ENCODE measurements around the gene SLC12A4. TPM values are rescaled to one million over a fixed set of nuclear protein-coding genes. Genes with fewer than 3 reads are reported as not detected.

SLC12A4 gene
- total and polyA plus RNA-seq, 2 experiments from 2014 or later = 19.9 to 53.0 TPM

DNA sequence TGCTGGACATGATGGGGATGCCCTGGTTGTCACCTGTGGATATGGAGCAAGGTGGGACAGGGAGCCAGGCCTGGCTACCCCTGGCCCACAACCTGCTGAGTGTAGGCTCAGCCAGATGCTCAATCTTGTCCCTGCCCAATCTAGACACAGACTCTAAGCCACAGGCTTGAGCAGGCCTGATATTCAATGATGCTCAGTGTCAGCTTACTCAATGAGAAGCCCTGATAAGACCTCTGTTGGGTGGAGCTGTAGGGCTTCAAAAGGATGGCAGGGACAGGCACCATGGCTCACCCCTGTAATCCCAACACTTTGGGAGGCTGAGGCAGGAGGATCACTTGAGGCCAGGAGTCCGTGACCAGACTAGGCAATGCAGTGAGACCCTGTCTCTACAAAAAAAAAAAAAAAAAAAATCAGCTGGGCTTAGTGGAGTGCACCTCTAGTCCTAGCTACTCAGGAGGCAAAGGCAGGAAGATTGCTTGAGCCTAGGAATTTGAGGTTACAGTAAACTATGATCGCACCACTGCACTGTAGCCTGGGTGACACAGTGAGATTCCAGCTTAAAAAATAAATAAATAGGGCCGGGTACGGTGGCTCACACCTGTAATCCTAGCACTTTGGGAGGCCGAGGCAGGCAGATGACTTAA lies 27.9 kb downstream of the SLC12A4 start:
- DNase-seq (ENCODE audit: low spot score) (no peak), ATAC-seq (no peak)
- no peak overlapping the region for H3K4me2 ChIP-seq

DNA sequence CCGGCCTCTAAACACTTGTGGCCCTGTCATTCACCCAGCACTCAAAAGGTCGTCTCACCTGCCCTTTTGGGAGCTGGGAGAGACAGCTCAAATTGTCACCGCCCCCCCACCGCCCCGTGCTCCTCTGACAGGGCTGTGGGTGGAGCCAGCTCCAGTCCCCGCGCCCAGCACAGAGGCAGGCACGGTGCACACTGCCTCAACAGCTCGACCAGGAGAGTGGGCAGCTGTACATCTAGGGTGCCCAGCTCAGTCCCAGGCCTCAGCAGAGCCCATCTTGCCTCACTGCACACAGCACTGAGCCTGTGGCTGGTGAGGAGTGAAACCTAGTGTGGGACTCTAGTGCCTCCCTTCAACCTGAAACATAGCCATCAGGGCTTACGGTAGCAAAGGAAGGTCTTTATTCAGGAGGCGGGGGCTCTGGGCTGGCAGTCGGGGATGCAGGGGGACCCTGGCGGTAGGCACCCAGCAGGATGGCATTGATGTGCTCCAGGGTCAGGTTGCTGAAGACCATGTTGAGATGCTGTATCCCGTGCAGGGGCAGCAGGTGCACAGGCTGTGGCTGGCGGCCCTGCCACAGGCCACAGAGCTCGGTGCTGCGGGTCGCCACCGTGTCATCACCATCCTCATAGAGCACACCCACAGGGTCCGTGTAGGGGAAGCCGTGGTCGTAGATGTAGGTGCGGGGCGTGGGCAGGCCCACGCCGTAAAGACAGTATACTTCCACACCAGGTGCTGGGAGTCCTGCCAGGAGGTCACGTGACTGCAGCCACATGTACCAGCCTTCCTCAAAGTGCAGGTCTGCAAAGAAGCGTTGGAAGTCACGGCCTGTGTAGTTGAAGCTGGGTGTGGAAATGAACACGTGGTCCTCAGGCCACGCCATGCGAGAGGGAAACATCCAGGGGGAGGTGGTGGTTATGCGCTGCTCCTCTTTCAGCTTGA lies 28.7 kb downstream of the SLC12A4 start:
- Histone ChIP-seq H3K4me1 (ENCODE audit: insufficient read depth) (no peaks in the 10 kb centered on the region), H3K27me3 (ENCODE audit: insufficient read depth) (no peaks in the 10 kb centered on the region), H3K27ac (ENCODE audit: low read depth) (no peak overlapping the region), H3K36me3 (ENCODE audit: insufficient read depth) (peaks cover 3% of the 10 kb centered on the region; the same call in 1 of the 2 replicates), H4K20me1 (replicated peaks; ENCODE audit: insufficient read depth) (peaks cover 14% of the 10 kb centered on the region), H3K9me2 (ENCODE audit: insufficient read depth) (no peaks in the 10 kb centered on the region), H3F3A (replicated peaks; ENCODE audit: low read depth) (peaks cover 20% of the 10 kb centered on the region), H3K4me3 (no peak overlapping the region), H2AFZ (no peak overlapping the region), H3K79me2 (replicated peaks; ENCODE audit: insufficient read depth) (no peaks in the 10 kb centered on the region; the same call in 1 of the 2 replicates), H3K4me2 (no peak overlapping the region)
- H3K4me3 Mint-ChIP-seq = no peak overlapping the region
- peaks cover 13% of the 10 kb centered on the region; the same call in 2 of the 3 replicates for H3K36me3 Mint-ChIP-seq (ENCODE audit: low read depth)
- 0 out of 3 replicates have a peak, but pooled peaks cover 3% of the 10 kb centered on the region for H3K9me3 Mint-ChIP-seq
- TF ChIP-seq, protein P1, sequence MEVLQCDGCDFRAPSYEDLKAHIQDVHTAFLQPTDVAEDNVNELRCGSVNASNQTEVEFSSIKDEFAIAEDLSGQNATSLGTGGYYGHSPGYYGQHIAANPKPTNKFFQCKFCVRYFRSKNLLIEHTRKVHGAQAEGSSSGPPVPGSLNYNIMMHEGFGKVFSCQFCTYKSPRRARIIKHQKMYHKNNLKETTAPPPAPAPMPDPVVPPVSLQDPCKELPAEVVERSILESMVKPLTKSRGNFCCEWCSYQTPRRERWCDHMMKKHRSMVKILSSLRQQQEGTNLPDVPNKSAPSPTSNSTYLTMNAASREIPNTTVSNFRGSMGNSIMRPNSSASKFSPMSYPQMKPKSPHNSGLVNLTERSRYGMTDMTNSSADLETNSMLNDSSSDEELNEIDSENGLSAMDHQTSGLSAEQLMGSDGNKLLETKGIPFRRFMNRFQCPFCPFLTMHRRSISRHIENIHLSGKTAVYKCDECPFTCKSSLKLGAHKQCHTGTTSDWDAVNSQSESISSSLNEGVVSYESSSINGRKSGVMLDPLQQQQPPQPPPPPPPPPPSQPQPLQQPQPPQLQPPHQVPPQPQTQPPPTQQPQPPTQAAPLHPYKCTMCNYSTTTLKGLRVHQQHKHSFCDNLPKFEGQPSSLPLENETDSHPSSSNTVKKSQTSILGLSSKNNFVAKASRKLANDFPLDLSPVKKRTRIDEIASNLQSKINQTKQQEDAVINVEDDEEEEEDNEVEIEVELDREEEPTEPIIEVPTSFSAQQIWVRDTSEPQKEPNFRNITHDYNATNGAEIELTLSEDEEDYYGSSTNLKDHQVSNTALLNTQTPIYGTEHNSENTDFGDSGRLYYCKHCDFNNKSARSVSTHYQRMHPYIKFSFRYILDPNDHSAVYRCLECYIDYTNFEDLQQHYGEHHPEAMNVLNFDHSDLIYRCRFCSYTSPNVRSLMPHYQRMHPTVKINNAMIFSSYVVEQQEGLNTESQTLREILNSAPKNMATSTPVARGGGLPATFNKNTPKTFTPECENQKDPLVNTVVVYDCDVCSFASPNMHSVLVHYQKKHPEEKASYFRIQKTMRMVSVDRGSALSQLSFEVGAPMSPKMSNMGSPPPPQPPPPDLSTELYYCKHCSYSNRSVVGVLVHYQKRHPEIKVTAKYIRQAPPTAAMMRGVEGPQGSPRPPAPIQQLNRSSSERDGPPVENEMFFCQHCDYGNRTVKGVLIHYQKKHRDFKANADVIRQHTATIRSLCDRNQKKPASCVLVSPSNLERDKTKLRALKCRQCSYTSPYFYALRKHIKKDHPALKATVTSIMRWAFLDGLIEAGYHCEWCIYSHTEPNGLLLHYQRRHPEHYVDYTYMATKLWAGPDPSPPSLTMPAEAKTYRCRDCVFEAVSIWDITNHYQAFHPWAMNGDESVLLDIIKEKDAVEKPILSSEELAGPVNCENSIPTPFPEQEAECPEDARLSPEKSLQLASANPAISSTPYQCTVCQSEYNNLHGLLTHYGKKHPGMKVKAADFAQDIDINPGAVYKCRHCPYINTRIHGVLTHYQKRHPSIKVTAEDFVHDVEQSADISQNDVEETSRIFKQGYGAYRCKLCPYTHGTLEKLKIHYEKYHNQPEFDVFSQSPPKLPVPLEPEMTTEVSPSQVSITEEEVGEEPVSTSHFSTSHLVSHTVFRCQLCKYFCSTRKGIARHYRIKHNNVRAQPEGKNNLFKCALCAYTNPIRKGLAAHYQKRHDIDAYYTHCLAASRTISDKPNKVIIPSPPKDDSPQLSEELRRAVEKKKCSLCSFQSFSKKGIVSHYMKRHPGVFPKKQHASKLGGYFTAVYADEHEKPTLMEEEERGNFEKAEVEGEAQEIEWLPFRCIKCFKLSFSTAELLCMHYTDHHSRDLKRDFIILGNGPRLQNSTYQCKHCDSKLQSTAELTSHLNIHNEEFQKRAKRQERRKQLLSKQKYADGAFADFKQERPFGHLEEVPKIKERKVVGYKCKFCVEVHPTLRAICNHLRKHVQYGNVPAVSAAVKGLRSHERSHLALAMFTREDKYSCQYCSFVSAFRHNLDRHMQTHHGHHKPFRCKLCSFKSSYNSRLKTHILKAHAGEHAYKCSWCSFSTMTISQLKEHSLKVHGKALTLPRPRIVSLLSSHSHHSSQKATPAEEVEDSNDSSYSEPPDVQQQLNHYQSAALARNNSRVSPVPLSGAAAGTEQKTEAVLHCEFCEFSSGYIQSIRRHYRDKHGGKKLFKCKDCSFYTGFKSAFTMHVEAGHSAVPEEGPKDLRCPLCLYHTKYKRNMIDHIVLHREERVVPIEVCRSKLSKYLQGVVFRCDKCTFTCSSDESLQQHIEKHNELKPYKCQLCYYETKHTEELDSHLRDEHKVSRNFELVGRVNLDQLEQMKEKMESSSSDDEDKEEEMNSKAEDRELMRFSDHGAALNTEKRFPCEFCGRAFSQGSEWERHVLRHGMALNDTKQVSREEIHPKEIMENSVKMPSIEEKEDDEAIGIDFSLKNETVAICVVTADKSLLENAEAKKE (CRISPR knock-in tag; IDR thresholded peaks at IDR 0.05) = no peak
- TF ChIP-seq POLR2AphosphoS5 (IDR thresholded peaks at IDR 0.05; ENCODE audit: low read depth) (peak; percentile 44; the same call in 1 of the 2 replicates), ZNF114 (CRISPR knock-in tag; IDR thresholded peaks at IDR 0.05) (no peak)
- TF ChIP-seq, protein P2, sequence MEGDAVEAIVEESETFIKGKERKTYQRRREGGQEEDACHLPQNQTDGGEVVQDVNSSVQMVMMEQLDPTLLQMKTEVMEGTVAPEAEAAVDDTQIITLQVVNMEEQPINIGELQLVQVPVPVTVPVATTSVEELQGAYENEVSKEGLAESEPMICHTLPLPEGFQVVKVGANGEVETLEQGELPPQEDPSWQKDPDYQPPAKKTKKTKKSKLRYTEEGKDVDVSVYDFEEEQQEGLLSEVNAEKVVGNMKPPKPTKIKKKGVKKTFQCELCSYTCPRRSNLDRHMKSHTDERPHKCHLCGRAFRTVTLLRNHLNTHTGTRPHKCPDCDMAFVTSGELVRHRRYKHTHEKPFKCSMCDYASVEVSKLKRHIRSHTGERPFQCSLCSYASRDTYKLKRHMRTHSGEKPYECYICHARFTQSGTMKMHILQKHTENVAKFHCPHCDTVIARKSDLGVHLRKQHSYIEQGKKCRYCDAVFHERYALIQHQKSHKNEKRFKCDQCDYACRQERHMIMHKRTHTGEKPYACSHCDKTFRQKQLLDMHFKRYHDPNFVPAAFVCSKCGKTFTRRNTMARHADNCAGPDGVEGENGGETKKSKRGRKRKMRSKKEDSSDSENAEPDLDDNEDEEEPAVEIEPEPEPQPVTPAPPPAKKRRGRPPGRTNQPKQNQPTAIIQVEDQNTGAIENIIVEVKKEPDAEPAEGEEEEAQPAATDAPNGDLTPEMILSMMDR (conservative IDR thresholded peaks at IDR 0.05; ENCODE audit: low read depth in 2 of 2) = no peak
- no peak overlapping the region for H3K27ac Mint-ChIP-seq
- H3K4me1 Mint-ChIP-seq = peaks cover 16% of the 10 kb centered on the region
- DNase-seq (ENCODE audit: low spot score) = no peak
- peaks cover 27% of the 10 kb centered on the region for H3K27me3 Mint-ChIP-seq (ENCODE audit: insufficient read depth, low read depth, poor library complexity)
- no peak for ATAC-seq

More for the DNA sequence above, 27.9 kb downstream of the SLC12A4 start:
- Histone ChIP-seq H3K4me3 (no peak overlapping the region), H3K79me2 (replicated peaks; ENCODE audit: insufficient read depth) (no peaks in the 10 kb centered on the region; the same call in 1 of the 2 replicates), H3K4me1 (ENCODE audit: insufficient read depth) (no peaks in the 10 kb centered on the region), H3F3A (replicated peaks; ENCODE audit: low read depth) (peaks cover 14% of the 10 kb centered on the region), H3K27ac (ENCODE audit: low read depth) (no peak overlapping the region), H3K9me2 (ENCODE audit: insufficient read depth) (no peaks in the 10 kb centered on the region), H2AFZ (no peak overlapping the region), H3K27me3 (ENCODE audit: insufficient read depth) (no peaks in the 10 kb centered on the region), H3K36me3 (ENCODE audit: insufficient read depth) (peaks cover 3% of the 10 kb centered on the region; the same call in 1 of the 2 replicates), H4K20me1 (replicated peaks; ENCODE audit: insufficient read depth) (peaks cover 14% of the 10 kb centered on the region)
- peaks cover 22% of the 10 kb centered on the region for H3K27me3 Mint-ChIP-seq (ENCODE audit: insufficient read depth, low read depth, poor library complexity)
- 0 out of 3 replicates have a peak, but pooled peaks cover 3% of the 10 kb centered on the region for H3K9me3 Mint-ChIP-seq
- H3K4me3 Mint-ChIP-seq = no peak overlapping the region
- TF ChIP-seq EZH2 (IDR thresholded peaks at IDR 0.05; ENCODE audit: low read depth, unreplicated experiment) = no peak
- TF ChIP-seq POLR2AphosphoS5 (IDR thresholded peaks at IDR 0.05; ENCODE audit: low read depth) = peak; percentile 32; the same call in 1 of the 2 replicates
- TF ChIP-seq ZNF331 (CRISPR knock-in tag; IDR thresholded peaks at IDR 0.05; ENCODE audit: low read depth) = no peak
- no peak overlapping the region for H3K27ac Mint-ChIP-seq
- peaks cover 21% of the 10 kb centered on the region; the same call in 2 of the 3 replicates for H3K36me3 Mint-ChIP-seq (ENCODE audit: low read depth)
- H3K4me1 Mint-ChIP-seq = peaks cover 12% of the 10 kb centered on the region
